Panc1 (cell line): ENCODE measurements around the gene IGFL3. TPM values are rescaled to one million over a fixed set of nuclear protein-coding genes. Genes with fewer than 3 reads are reported as not detected.

Experiments used
- ATAC-seq: fragments of 200-7000 bp; cut with Tn5 transposase; 2 replicates; pipeline ENCODE4 v1.9.1; 2020; ENCODE audit warnings: mild to moderate bottlenecking, moderate library complexity
- BruUV-seq: library from RNA; stranded (reverse); fragments of 400-500 nt; replicated peaks from 2 replicates; lab custom pipeline; 2021; lab: Mats Ljungman, UMichigan
- CTCF ChIA-PET: fragments of 300-600 bp; sonication (Branson Sonifier 250); formaldehyde crosslinking; loops from one replicate; lab custom pipeline; 2022; ENCODE audit warnings: antibody characterized with exemption; lab: Charles Lee
- POLR2A ChIA-PET: fragments of 300-600 bp; sonication (Branson Sonifier 250); formaldehyde crosslinking; loops from one replicate; lab custom pipeline; 2022; ENCODE audit warnings: antibody characterized with exemption; lab: Charles Lee
- DNase-seq: peaks from one replicate; pipeline ENCODE4 v3.0.0-alpha.2; 2010; ENCODE audit warnings: low read depth, low spot score
- H3K27ac ChIP-seq: 2 replicates; pipeline ENCODE4 v1.5.1; 2011; ENCODE audit warnings: mild to moderate bottlenecking, low read length, inconsistent platforms
- H3K27me3 ChIP-seq: fragments of 200-500 bp; sonication (Bioruptor generic); 2 replicates; pipeline ENCODE4 v1.6.0; 2014; ENCODE audit warnings: low read length, inconsistent platforms; ENCODE audit not compliant: control insufficient read depth, insufficient read depth
- H3K36me3 ChIP-seq: fragments of 200-500 bp; sonication (Bioruptor generic); 2 replicates; pipeline ENCODE4 v1.5.1; 2014; ENCODE audit warnings: inconsistent platforms, mild to moderate bottlenecking, low read length, moderate library complexity; ENCODE audit not compliant: control insufficient read depth, insufficient read depth
- H3K4me1 ChIP-seq: 2 replicates; pipeline ENCODE4 v1.5.1; 2011; ENCODE audit warnings: inconsistent platforms, mild to moderate bottlenecking, low read length, moderate library complexity; ENCODE audit not compliant: control insufficient read depth, insufficient read depth
- H3K4me3 ChIP-seq, 2 experiments: 2 replicates each; pipeline ENCODE4 v1.5.1; 2011 to 2012; ENCODE audit warnings: low read depth in 2 of 2, low read length in 2 of 2, mild to moderate bottlenecking in 2 of 2, inconsistent platforms in 1 of 2, moderate library complexity in 1 of 2
- H3K9me3 ChIP-seq: fragments of 200-500 bp; sonication (Bioruptor generic); 2 replicates; pipeline ENCODE4 v1.5.1; 2014; ENCODE audit warnings: low read depth, mild to moderate bottlenecking, inconsistent platforms, low read length, moderate library complexity; ENCODE audit not compliant: control insufficient read depth, insufficient read depth
- CTCF ChIP-seq: fragments of 450-650 bp; IDR thresholded peaks from 2 replicates; pipeline ENCODE4 v1.5.1; 2017; ENCODE audit warnings: mild to moderate bottlenecking
- POLR2AphosphoS5 ChIP-seq: IDR thresholded peaks from 2 replicates; pipeline ENCODE4 v1.6.1; 2012; ENCODE audit warnings: mild to moderate bottlenecking, low read depth, low read length, moderate library complexity
- REST ChIP-seq, 2 experiments: IDR thresholded peaks; 2 replicates each; pipeline ENCODE4 v1.6.1; 2011 to 2012; ENCODE audit warnings: low read depth in 2 of 2, control low read depth in 1 of 2, low read length in 1 of 2, mild to moderate bottlenecking in 1 of 2, moderate library complexity in 1 of 2; ENCODE audit not compliant: insufficient read depth in 1 of 2
- SIN3A ChIP-seq: IDR thresholded peaks from 2 replicates; pipeline ENCODE4 v1.6.1; 2012; ENCODE audit warnings: low read depth, mild to moderate bottlenecking, low read length, moderate library complexity, borderline replicate concordance; ENCODE audit not compliant: insufficient read depth
- TCF7L2 ChIP-seq: IDR thresholded peaks from 2 replicates; pipeline ENCODE4 v1.6.1; 2011; ENCODE audit warnings: mild to moderate bottlenecking, low read depth, low read length, inconsistent platforms
- in situ Hi-C: cut with HindIII; loops from 2 replicates; pipeline ENCODE4 v1.10.0; 2016; ENCODE audit warnings: low sequenced_read_pairs, low pct_unique_long_range_greater_than_20kb
- intact Hi-C: fragments of 100-400 bp; cut with micrococcal nuclease; formaldehyde crosslinking; loops from one replicate; pipeline ENCODE4 v1.10.0; 2022; ENCODE audit not compliant: unreplicated experiment
- total RNA-seq: library from RNA; stranded (reverse); gene quantifications from one replicate; pipeline ENCODE4 v1.2.1, GENCODE V29; 2021; ENCODE audit not compliant: unreplicated experiment

The IGFL3 gene
- total RNA-seq, 1 experiment from 2014 or later = not detected

- CTCF ChIA-PET = interaction anchor here (0.6 kb wide), 1 partner anchor 87 kb away, joined by 4 read pairs; no protein-coding TSS in a partner anchor
- H3K27me3 ChIP-seq = no peaks in the 10 kb centered on the region; the same call in 1 of the 2 replicates
- TF ChIP-seq SIN3A = no peak
- no peak for TF ChIP-seq CTCF
- no peak for TF ChIP-seq POLR2AphosphoS5
- TF ChIP-seq REST (IDR thresholded peaks at IDR 0.05; ENCODE audit: insufficient read depth in 1 of 2, low read depth in 2 of 2, low read length in 1 of 2) = no peak
- TF ChIP-seq TCF7L2 = no peak
- no peak overlapping the region for H3K4me3 ChIP-seq
- no peaks in the 10 kb centered on the region for H3K9me3 ChIP-seq
- H3K4me1 ChIP-seq = no peaks in the 10 kb centered on the region; the same call in 1 of the 2 replicates
- POLR2A ChIA-PET = no interaction called here
- no peaks in the 10 kb centered on the region for H3K36me3 ChIP-seq
- in situ Hi-C loops = no loop called here
- DNase-seq = no peak
- no TSS peak for BruUV-seq
- intact Hi-C loops = no loop called here
- no peak overlapping the region for H3K27ac ChIP-seq
- ATAC-seq = no peak
Observed at GRCh38 chr19:46118136-46118535, 6.4 kb downstream of the IGFL3 start.

- no peaks in the 10 kb centered on the region; the same call in 1 of the 2 replicates for H3K4me1 ChIP-seq
- BruUV-seq = no TSS peak
- DNase-seq = no peak
- H3K36me3 ChIP-seq = no peaks in the 10 kb centered on the region
- H3K9me3 ChIP-seq = no peaks in the 10 kb centered on the region
- intact Hi-C loops (no loop called here), in situ Hi-C loops (no loop called here)
- H3K4me3 ChIP-seq = no peak overlapping the region
- TF ChIP-seq CTCF (no peak), POLR2AphosphoS5 (no peak), TCF7L2 (no peak), REST (IDR thresholded peaks at IDR 0.05; ENCODE audit: insufficient read depth in 1 of 2, low read depth in 2 of 2, low read length in 1 of 2) (no peak), SIN3A (no peak)
- H3K27me3 ChIP-seq = peaks cover 2% of the 10 kb centered on the region; the same call in 1 of the 2 replicates
- no peak overlapping the region for H3K27ac ChIP-seq
- ATAC-seq = no peak
- ChIA-PET CTCF (interaction anchor here (1.0 kb wide), 1 partner anchor 38 kb away, joined by 3 read pairs; no protein-coding TSS in a partner anchor), POLR2A (interaction anchor here (0.6 kb wide), 1 partner anchor 706 kb away, joined by 3 read pairs; no protein-coding TSS in a partner anchor)
Observed at GRCh38 chr19:46116121-46116520, 8.4 kb downstream of the IGFL3 start.
